Parathyroid adenoma (tissue), 2 donors: Measurements from ENCODE around the gene RYR1.
A peak's percentile ranks its signal among the peaks of the same experiment; 100 is the strongest.
"Not testable (repeated sequence)": the region's sequence is repeated elsewhere in the genome, so short reads cannot be mapped to it uniquely, and the experiment has no call there.

Experiments
- H2AFZ ChIP-seq: fragments of 300-600 bp; sonication (generic); one replicate; pipeline ENCODE4 v1.7.0; 2017; ENCODE audit warnings: antibody characterized with exemption, mild to moderate bottlenecking
- H3K27ac ChIP-seq: fragments of 300-600 bp; sonication (generic); one replicate; pipeline ENCODE4 v1.7.0; 2017
- H3K27me3 ChIP-seq: fragments of 300-600 bp; sonication (generic); one replicate; pipeline ENCODE4 v1.7.0; 2017; ENCODE audit warnings: low read length; ENCODE audit not compliant: control insufficient read depth, insufficient read depth
- H3K36me3 ChIP-seq: fragments of 300-600 bp; sonication (generic); one replicate; pipeline ENCODE4 v1.7.0; 2017; ENCODE audit warnings: low read length; ENCODE audit not compliant: control insufficient read depth, insufficient read depth
- H3K4me1 ChIP-seq: fragments of 300-600 bp; sonication (generic); one replicate; pipeline ENCODE4 v1.7.0; 2017; ENCODE audit warnings: control low read depth
- H3K4me2 ChIP-seq: fragments of 300-600 bp; sonication (generic); one replicate; pipeline ENCODE4 v1.7.0; 2017; ENCODE audit warnings: low read length
- H3K4me3 ChIP-seq: fragments of 300-600 bp; sonication (generic); one replicate; pipeline ENCODE4 v1.7.0; 2017; ENCODE audit warnings: low read depth, low read length
- H3K79me2 ChIP-seq: fragments of 300-600 bp; sonication (generic); one replicate; pipeline ENCODE4 v1.7.0; 2017; ENCODE audit warnings: control low read depth
- H3K9ac ChIP-seq: fragments of 300-600 bp; sonication (generic); one replicate; pipeline ENCODE4 v1.7.0; 2017; ENCODE audit warnings: mild to moderate bottlenecking
- H3K9me3 ChIP-seq: fragments of 300-600 bp; sonication (generic); one replicate; pipeline ENCODE4 v1.7.0; 2017; ENCODE audit warnings: low read length; ENCODE audit not compliant: control insufficient read depth
- CTCF ChIP-seq: fragments of 300-600 bp; sonication (generic); IDR thresholded peaks from one replicate; pipeline ENCODE4 v1.7.0; 2017; ENCODE audit warnings: antibody characterized with exemption, mild to moderate bottlenecking
- donor health status: primary hyperparathyroidism.

RYR1 gene

GRCh38 chr19:38514812-38515633 lies 81.5 kb downstream of the RYR1 start:
- H3K27me3 ChIP-seq: no peaks in the 10 kb centered on the region
- H3K9ac ChIP-seq: no peak overlapping the region

DNA sequence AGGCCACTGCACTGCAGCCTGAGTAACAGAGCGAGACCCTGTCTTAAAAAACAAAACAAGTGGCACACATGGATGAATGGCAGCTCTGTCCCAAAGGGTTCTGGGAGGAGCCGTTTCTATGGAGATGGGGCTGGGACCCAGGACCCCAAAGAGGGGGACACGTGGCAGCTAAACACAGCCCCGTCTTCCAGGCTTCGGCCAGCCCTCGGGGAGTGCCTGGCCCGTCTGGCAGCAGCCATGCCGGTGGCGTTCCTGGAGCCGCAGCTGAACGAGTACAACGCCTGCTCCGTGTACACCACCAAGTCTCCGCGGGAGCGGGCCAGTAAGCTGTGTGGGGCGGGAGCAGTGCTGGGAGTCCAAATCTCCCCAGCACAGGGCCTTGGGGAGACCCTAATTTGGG lies 82.4 kb downstream of the RYR1 start:
- H2AFZ ChIP-seq: no peak overlapping the region
- no peaks in the 10 kb centered on the region for H3K79me2 ChIP-seq
- no peak for TF ChIP-seq CTCF
- H3K36me3 ChIP-seq: no peaks in the 10 kb centered on the region
- H3K4me3 ChIP-seq: no peak overlapping the region
- H3K27me3 ChIP-seq: no peaks in the 10 kb centered on the region
- H3K27ac ChIP-seq: no peak overlapping the region
- no peak overlapping the region for H3K4me2 ChIP-seq
- peaks cover 2% of the 10 kb centered on the region for H3K4me1 ChIP-seq
- no peaks in the 10 kb centered on the region for H3K9me3 ChIP-seq
- H3K9ac ChIP-seq: no peak overlapping the region

More at GRCh38 chr19:38514812-38515633, 81.5 kb downstream of the RYR1 start:
- H2AFZ ChIP-seq: peak overlapping the region; percentile 79
- TF ChIP-seq CTCF: peak; percentile 76
- H3K79me2 ChIP-seq: no peaks in the 10 kb centered on the region
- no peaks in the 10 kb centered on the region for H3K36me3 ChIP-seq
- no peak overlapping the region for H3K27ac ChIP-seq
- H3K4me2 ChIP-seq: no peak overlapping the region
- peaks cover 2% of the 10 kb centered on the region for H3K4me1 ChIP-seq
- H3K4me3 ChIP-seq: no peak overlapping the region
- no peaks in the 10 kb centered on the region for H3K9me3 ChIP-seq

GRCh38 chr19:38516802-38517201 lies 83.3 kb downstream of the RYR1 start:
- Histone ChIP-seq H3K9ac (no peak overlapping the region), H3K79me2 (no peaks in the 10 kb centered on the region), H3K36me3 (no peaks in the 10 kb centered on the region), H3K27me3 (no peaks in the 10 kb centered on the region), H3K27ac (no peak overlapping the region), H3K4me1 (peaks cover 2% of the 10 kb centered on the region), H2AFZ (no peak overlapping the region), H3K4me3 (no peak overlapping the region), H3K4me2 (no peak overlapping the region), H3K9me3 (no peaks in the 10 kb centered on the region)
- TF ChIP-seq CTCF: no peak

DNA sequence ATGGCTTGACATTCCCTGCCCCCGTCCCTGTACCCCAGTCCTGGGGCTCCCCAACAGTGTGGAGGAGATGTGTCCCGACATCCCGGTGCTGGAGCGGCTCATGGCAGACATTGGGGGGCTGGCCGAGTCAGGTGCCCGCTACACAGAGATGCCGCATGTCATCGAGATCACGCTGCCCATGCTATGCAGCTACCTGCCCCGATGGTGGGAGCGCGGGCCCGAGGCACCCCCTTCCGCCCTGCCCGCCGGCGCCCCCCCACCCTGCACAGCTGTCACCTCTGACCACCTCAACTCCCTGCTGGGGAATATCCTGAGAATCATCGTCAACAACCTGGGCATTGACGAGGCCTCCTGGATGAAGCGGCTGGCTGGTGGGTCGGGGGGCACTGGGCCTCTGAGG lies 83.8 kb downstream of the RYR1 start:
- Histone ChIP-seq H3K36me3 (no peaks in the 10 kb centered on the region), H3K27me3 (no peaks in the 10 kb centered on the region)

DNA sequence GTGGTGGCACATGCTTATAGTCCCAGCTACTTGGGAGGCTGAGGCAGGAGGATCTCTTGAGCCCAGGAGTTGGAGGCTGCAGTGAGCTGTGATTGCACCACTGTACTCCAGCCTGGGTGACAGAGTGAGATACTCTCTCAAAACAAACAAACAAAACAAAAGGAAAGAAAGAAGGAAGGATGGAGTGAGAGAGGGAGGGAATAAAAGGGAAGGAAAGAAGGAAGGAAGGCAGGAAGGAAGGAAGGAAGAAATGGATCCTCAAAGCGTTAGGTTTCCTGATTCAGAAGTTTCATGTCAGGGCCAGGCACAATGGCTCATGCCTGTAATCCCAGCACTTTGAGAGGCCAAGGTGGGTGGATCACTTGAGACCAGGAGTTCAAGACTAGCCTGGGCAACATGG lies 84.5 kb downstream of the RYR1 start:
- not testable (repeated sequence) for H3K9me3 ChIP-seq, H3K79me2 ChIP-seq, H3K27me3 ChIP-seq, H3K36me3 ChIP-seq, H2AFZ ChIP-seq, H3K4me2 ChIP-seq, H3K9ac ChIP-seq, H3K4me1 ChIP-seq, H3K27ac ChIP-seq, H3K4me3 ChIP-seq

More for the DNA sequence above, 83.8 kb downstream of the RYR1 start:
- H3K4me1 ChIP-seq: peaks cover 2% of the 10 kb centered on the region
- H3K27ac ChIP-seq: no peak overlapping the region
- H3K9ac ChIP-seq: no peak overlapping the region
- H3K4me3 ChIP-seq: no peak overlapping the region
- H3K4me2 ChIP-seq: no peak overlapping the region
- no peaks in the 10 kb centered on the region for H3K79me2 ChIP-seq
- H3K9me3 ChIP-seq: no peaks in the 10 kb centered on the region
- TF ChIP-seq CTCF: no peak
- H2AFZ ChIP-seq: no peak overlapping the region
